Dedifferentiated amniotic fluid mesenchymal stem cell (primary cell): ENCODE results near the gene HDAC9.

Source experiments
- DNase-seq: peaks from one replicate; pipeline ENCODE4 v3.0.0-alpha.2; 2016; ENCODE audit errors: extremely low spot score

Gene HDAC9

DNA sequence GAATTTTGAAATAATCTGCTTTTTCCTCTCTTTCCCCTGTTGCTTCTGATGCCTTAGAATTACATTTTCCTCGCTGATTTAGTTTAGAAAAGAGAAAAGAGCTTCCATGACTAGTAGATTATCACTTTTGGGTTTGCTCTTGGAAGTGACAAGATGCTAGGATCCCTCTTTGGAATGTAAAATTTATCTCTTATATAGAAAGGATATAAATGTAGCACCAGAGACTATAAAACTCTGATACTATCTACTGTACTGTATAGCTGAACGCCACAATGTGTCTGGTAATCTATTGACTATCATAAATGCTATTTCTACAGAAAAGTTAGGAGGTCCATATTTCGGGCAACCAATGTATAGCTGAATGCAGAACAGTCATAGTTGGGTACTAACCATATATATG lies 1.1 kb upstream of the HDAC9 start:
- DNase-seq, result no peak

DNA sequence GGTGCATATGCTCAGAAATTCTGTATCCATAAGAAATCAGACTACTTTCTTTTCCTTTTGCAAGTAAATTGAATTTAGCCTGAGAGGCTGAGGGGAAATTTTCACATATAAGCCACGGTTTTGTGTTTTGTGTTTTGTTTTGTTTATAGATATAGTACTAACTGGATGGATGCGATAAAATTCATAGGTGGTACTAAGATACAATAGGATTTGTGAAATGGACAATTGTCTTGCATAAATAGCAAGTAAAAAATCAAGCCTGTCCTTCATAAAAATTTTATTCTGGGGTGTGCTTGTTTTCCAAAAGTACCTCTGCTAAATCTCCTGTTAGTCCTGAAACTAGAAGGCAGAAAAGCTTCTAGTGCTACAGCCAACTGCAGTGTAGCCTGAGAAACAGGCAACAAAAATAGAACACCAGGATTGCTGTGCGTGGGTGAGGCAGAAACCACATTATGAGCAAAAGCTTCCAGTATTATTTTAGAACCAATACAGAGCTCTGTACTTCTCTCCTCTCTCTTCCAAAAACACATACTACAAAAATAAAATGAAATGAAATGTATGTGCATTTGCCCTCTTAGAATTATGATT lies 634 bp upstream of the HDAC9 start:
- DNase-seq, result peak; percentile 78

DNA sequence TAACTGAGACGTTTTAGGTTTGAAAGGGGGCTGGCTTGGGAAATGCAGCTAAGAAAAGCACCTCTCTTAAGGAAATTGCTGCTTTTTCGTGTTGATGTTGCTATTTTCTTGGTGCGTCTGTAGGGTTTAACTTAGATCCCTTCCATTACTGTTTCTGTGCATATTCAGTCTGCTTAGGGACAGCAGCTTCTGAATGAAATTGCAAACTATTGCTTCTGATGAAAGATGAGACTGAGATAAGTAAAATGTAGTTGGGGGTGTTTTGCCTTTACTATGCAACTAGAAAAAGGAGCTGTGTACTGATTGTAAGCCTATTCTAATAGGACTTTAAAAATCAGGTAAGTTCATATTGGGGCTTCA lies 772 bp downstream of the HDAC9 start:
- no peak for DNase-seq

DNA sequence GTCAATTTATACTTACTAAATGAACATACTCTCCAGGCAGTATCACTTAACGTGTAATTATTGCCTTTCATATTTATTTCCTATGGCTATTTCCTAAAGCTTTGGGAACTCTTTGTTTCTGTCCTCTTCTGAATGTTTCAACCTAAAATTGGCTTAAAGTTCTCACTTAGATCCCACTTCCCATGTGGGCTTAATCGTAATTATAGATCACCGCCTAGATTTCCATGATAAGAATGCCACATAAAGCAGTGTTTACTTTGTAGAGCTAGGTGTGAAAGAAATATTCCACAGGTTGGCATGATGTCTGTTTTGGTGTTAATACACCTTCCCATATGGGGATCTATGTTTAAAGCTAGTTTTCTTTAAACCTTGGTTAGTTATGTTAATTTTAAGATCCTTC lies 1.5 kb downstream of the HDAC9 start:
- no peak for DNase-seq

DNA sequence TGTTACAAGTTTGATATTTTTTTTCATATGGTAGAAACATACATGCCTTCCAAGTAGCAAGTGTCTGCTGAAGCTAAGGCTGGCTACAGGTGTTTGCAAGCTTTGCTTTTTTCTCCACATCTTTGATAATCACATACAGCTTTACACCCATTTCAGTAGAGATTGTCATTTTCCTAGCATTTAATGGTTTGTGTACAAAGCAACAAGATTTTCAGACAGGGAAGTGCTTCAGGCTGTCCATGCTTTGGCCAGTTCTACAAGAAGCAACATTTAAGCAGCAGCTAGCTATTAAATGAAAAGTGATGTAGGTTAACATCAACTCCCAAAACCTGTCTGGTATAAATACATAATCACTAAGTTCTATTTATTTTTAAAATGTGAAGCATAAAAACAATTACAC lies 2.3 kb downstream of the HDAC9 start:
- DNase-seq, result no peak

DNA sequence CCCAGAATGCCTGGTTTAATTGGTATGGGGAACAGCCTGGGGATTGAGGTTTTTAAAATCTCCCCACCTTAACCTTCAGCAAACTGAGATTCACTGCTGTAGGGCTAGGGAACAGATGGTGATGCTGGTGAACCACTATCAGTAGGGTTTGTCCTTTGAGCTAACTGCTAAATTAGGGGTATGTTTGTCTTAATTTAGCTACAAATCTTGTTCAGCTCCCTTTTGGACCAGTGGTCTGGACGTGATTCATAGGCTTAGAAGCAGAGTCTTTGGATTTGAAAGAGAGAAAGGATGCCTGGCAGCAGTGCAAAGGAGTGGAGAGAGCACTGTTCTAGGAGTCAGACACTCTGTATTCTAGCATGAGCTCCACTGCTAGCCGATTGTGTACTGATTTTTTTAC lies 2.8 kb downstream of the HDAC9 start:
- DNase-seq, result no peak

DNA sequence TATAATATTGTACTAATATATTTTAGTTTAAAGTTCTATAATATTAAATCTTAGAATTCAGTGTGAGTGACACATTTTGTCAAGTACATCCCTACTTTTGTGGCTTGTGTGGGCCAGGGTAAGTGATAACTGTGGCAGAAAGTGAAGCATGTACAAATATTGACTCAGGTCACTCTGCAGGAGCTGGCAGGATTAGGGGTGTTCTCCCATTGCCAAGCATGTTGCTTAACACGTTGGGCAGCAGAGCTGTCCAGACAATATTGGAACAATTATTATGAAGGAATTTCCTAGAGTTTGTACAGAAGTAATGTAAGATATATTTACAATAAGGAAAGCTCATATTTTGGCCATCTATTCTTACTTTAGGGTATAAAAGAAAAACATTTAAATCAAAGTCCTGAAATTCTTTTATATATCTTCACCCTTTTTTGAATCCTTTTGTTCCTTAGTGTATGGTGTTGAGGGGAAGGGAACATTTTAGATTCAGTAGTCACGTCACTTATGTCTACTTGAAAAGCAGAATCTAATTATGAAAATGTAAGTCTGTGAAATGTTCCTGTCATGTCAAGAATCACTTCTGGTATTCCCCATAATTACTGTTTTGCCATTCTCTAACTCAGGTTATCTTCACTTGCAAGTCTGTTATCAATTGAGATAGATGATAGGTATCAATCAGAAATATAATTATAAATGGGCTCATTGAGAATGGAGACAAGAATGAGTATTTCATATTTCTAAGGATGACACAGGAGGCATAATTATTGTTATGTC lies 4.0 kb downstream of the HDAC9 start:
- no peak for DNase-seq

DNA sequence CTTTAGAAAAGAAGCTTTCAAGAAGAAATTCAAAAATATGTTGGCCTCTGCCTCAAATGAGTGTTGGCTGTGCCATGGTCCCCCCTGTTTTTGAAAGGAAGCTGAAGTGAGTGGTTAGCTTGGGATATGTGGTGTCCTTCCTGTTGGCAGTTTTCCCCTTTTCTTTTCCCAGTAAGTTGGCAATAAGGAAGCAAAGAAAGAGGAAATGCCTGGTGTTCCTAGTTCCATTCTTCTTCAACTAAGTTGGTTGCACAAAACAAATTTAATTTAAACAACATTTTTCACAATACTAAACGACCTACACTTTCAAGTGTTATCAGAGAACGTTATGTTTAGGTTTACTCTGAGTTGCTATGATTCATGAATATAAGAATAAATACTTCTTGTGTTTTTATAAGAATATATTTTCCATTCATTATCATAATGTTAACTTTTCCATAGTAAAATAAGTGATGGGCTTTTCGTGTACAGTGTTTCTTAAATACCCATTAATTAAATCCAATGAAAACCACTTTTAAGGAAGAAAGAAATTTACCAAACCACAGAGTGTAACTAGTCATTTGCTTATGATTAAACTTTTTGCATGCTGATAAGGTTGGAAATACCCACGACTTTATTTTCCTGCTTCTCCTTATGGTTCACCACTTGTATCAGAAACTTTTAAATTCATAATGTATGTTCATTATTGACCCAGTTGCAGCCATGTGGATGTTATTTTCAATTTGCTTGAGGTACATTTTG lies 7.7 kb downstream of the HDAC9 start:
- no peak for DNase-seq

DNA sequence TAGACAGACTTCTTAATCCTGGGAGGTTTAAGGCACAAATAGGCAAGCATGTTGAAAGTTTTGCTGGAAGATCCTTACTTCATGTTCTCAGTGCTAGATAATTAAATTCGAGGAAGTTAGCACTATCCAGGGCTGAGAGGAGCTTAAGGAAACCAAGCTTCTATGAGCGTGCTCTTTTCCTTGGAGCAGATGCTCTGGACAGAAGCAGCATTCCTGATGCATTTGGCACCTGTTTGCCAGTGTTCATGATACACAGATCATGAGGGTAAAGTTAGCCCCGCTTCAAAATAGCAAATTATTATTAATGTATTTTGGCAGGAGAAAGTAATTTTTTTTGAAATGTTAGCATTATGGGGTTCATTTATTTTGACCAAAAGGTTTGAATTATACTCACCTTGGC lies 9.4 kb downstream of the HDAC9 start:
- no peak for DNase-seq

DNA sequence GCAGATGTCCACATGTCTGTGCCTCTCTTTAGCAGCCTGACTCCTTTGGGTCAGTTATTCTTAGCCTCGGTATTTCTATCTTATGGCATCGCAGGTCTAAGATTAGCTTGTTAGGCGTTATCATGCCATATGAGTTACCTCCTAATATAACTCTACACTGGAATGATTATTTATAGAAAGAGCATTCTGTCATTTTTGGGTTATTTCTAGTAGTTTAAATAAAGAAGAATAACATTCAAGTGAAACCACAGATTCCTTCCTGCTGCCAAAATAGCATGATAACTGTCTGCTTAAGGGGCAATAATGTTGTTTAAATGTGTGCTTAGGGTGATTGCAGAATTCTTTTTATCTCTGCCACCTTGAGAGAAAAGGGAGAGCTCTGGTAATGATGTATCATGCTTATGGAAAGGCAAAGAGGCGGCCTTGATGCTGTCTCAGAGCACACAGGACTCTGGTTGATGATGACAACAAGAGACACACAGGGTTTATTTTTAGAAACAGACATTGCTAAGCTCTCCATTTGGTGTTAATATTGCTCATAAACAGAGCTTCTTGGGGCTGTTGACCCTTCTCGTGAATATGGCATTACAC lies 10.4 kb downstream of the HDAC9 start:
- DNase-seq, result peak; percentile 59

DNA sequence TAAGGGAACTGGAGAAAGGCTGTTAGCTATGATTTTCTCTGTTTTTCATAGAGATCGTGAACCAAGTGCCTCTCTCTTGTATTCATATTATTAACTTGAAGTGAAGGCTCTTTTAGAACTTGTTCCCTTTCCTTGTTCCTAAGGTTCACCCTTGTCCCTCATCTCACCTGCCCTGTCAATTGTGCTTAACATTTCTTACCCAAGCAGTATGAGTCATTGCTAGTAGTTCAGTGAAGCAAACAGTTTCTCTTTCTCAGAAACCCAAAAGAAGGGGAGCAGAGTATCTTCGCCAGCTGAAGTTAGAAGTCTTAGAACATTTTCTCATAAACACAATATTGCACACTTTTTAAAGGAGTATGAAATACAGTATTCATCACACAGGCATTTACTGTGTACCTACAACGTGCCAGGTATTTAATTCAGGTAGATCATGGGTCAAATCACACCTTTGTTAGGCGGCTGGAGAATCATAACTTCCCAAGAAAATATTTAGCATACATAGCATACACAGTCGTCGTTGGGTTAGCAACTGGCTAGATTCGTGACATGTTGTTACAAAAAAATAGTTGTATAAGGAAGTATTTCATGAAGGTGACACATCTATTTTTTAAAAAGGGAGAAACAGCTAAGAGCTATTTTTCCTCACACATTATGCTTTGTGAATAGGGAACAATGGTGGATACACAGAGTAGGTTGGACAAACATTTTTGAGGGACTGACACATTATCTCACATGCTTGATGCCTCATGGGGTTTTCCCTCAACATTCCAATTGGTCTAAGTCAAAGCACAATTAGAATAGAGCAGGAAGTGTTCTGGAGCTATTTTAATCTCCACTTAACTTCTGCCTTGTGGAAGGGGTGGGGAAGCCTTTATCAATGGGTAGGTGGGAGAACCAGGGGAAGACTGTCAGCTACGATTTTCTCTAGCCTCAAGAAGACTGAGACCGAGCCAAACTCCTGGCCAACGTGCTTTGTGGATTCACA lies 13.2 kb downstream of the HDAC9 start:
- DNase-seq, result peak; percentile 87

DNA sequence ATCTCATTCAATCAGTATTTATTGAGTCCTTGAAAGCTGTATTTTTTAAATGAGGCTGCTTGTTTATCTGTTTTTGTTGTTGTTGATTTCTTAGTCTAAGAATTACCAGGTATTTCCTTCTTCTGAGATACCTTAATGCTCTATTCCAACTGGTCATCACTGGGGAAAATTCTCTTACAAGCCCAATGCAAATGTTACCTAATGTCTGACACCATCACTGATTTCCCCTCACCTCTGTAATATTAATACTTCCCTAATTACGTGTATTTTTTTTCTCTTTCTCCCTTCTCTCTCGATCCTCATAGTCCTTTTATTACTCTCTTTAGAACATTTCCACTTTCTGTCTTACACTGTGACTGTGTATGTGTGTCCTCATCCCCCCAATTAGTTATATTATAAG lies 13.9 kb downstream of the HDAC9 start:
- no peak for DNase-seq

DNA sequence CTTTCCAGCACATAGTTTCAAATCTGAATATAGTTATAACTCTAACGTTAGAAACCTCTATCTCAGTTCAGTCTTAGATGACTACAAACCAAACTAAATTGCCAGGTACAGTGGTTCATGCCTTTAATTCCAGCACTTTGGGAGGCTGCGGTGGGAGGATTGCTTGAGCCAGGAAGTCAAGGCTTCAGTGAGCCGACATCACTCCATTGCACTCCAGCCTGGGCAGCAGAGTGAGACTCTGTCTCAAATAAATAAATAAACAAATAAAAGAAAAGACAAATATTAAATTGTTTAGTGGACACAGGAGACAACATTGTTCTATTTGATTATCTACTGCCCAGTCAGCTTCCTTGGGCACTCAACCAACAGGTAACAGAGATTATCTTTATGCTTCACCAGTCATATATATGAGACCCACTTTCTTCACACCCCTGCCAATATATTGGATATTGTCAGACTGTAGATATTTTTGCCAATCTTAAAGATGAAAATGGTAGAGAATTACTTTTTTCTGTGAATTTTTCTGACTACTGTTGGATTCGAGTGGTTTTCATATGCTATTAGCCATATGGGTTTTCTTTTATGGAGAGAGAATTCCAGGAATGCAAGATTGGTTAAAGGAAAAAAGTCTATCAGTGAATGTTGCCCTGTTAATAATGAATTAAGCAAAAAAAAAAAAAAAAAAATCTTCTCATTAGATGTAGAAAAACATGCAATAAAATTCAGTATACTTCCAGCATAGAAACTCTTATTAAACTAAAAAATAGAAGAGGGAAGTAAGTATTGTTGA lies 16.0 kb downstream of the HDAC9 start:
- no peak for DNase-seq

DNA sequence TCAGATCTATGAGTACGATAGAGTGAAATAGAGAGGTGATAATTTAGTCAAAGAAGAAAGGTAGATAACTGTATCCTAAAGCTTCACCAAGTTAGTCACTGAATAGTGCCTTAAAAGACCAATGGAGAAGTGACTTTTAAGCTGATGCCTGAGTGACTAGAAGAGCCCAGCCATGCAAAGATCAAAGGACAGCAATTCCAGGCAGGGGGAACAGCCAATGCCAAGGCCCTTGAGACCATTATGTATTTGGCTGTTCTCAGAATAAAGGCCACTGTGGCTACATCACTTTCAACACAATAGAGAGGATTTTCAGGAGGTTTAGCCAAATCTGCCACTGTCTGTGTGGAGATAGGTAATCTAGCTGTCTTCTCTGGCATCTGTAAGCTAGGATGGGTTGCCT lies 17.8 kb downstream of the HDAC9 start:
- no peak for DNase-seq

DNA sequence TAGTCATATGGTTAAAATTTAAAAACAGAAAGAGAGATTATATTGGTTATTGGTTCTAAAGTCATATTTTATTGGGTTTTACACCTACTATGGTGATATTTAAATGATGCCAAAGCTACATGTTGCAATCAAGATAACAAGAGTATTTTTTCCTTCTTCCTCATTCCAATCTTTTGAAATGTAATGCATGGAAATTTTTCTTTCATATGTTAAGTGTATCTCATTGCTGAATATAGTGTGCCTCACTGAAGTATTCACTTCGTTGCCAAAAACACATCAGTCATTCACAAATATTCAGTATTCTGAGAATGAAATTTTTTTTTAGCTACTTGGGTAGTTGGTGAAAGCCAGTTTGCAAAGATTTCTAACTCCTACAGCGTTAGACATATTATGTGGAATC lies 19.5 kb downstream of the HDAC9 start:
- peak; percentile 85 for DNase-seq

DNA sequence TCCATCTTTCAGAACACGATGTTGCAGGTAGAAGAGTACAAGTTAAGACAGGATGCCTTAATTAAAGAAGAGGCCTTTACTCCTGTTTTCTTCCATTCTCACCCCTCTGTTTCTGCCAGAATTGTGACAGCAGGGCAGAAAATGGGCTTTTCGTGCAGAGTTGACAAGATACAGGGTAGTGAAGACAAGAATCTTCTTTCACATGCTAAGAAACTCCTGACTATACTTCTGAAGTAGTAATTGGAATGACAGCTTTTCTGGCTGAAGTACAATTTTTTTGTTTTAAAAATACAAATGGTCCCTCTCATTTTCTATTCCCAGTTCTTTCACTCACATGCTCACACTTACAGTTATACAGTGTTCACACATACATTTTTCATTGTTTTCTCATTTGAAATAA lies 22.1 kb downstream of the HDAC9 start:
- DNase-seq, result no peak

DNA sequence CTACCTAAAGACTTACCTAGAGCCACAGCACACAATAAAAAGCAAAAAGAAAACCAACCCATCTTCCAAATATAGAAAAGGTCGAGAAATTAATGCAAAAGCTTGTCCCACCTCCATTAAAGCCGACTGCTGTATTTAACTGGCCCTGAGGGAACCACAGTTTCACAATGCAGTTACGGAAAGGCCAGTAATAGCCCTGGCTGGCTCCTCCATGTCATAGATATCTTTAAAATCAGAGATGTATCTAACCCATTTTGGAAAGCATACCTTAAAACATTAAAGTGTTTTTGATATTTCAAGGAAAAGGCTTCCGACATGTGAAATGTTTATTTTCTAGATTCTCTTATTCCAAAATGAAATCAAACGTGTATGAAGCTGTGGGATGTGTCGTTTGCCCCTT lies 23.0 kb downstream of the HDAC9 start:
- no peak for DNase-seq

DNA sequence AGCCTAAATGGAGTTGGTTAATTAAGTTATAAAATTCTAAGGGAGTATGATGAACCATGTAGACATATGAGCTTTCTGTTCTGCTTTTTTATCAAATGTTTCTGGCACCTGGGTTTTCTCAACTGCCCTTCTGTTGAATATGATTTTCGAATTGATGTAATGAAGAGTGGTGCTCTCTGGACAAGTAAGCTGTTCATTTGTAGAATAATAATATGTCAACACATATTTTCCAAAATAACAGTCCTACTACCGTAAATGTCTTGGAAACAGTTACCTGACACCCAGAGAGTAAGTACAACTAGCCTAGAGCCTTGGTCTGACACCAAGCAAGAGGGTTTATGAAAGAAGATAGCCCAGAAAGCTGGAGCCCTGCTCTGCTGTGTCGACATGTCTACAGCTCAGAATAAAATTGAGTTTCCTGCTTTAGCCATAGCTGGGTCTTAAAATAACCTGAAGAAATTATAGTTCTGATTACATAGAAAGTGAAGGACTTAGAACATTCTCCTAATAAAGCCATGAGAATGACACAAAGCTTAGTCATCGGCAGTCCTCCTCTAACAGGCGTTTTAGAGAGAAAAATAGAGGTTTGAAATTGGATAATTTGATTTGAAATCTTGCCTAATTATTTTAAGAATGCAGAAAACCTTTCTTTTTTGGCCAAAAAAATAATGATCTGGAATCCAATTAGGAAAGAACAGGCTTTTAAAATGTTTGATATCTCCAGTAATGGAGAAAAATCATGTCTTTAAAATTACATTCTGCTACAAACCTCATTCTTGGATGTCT lies 25.1 kb downstream of the HDAC9 start:
- DNase-seq, result peak; percentile 60

DNA sequence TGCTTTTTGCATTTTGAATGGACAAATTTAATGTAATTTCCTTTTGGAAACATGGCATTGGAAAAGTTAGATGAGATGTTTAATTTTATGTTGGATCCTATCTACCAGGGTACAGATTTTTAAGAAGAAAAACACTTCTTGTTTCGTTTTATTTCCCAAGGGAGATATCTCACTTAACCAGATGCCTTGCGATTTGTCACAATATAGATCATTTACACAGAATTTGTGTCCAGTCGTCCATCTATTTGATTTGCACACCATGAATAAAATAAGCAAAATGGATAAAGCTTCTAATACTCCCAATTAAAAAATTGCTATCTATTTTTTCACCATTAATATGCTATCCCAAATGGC lies 25.7 kb downstream of the HDAC9 start:
- DNase-seq, result no peak

DNA sequence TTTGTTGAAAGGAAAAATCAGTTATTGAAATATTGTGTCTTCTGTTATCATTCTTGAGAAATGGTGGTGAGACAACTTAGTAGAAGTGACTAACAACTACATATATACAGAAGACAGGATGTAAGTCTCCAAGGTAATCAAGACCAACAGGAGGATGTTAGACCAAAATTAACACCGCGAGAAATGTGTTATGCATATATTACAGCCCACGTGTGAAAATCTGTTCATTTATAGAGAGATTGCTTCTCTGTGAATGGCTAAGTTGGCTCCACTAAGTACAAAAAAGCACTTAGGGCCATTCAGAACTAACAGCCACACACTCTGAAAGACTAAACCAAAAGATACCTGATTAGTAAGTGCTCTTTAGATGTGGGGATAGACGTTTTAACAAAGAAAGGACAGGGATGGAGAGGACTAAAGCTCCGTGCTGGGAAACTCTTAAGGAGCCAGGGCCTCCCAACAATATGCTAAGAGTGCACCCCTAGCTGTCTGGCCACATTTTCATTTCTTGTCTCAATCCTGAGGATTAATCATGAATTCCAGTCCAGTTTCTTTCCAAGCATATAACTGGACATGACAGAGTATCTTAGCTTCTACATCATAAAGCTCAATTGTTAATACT lies 26.5 kb downstream of the HDAC9 start:
- DNase-seq, result no peak
